Right cardiac atrium (tissue), 5 donors: ENCODE results near the gene ZNG1E. TPM values are rescaled to one million over a fixed set of nuclear protein-coding genes. Genes with fewer than 3 reads are reported as not detected.
"Not testable (repeated sequence)": the region's sequence is repeated elsewhere in the genome, so short reads cannot be mapped to it uniquely, and the experiment has no call there.

ENCODE experiments used
- ATAC-seq, 2 donors: fragments of 200-7000 bp; cut with Tn5 transposase; one replicate each; pipeline versions ENCODE4 v1.8.0 to v1.9.1; 2020; ENCODE audit warnings: moderate library complexity in 2 of 2, mild to moderate bottlenecking in 1 of 2
- DNase-seq, 3 donors: peaks; one replicate each; pipeline ENCODE4 v3.0.0-alpha.2; 2020
- H3K27ac ChIP-seq: one replicate; pipeline ENCODE4 v1.5.1; 2013; ENCODE audit warnings: mild to moderate bottlenecking, low read length, control low read depth, moderate library complexity
- H3K27me3 ChIP-seq: one replicate; pipeline ENCODE4 v1.6.1; 2013; ENCODE audit not compliant: control insufficient read depth, insufficient read depth
- H3K4me1 ChIP-seq: one replicate; pipeline ENCODE4 v1.6.1; 2013; ENCODE audit warnings: low read length; ENCODE audit not compliant: control insufficient read depth, insufficient read depth
- H3K4me3 ChIP-seq: one replicate; pipeline ENCODE4 v1.5.1; 2013; ENCODE audit warnings: low read length, control low read depth
- H3K9me3 ChIP-seq: one replicate; pipeline ENCODE4 v1.6.1; 2013; ENCODE audit warnings: low read length; ENCODE audit not compliant: control insufficient read depth
- WGBS: extraction: QIAGEN DNeasy Blood & Tissue Kit; methylation state at CpG from one replicate; pipeline ENCODE4 v1.1.7; 2013; 5-methylcytosine and 5-hydroxymethylcytosine counted together
- intact Hi-C, 4 donors: fragments of 100-400 bp; cut with DNase I; formaldehyde crosslinking; loops; one replicate each; pipeline versions ENCODE4 v1.11.0 to v1.14.0; 2022 to 2023
- long read RNA-seq, 4 donors: library from polyadenylated mRNA; unstranded; transcript quantifications; one replicate each; pipeline ENCODE4 v2.0.0, GENCODE V29; 2020 to 2021
- polyA plus RNA-seq: library from polyadenylated mRNA; stranded (reverse); fragments of 200-250 nt; gene quantifications from one replicate; pipeline ENCODE4 v1.2.3, GENCODE V29; 2013
- total RNA-seq, 4 donors: library from RNA; stranded (reverse); fragmentation: NEBNext Ultra II Directional; extraction: Animal tissue kit (Norgen Biotek cat#: 25700); gene quantifications; one replicate each; pipeline ENCODE4 v1.2.1, GENCODE V29; 2021
- donor health status: healthy with polysubstance abuse.
- donor health status: DM: no; HTN: yes; CAD: no.
- donor health status: DM: no; HTN: no; CAD: no.
- donor health status: DM: no; HTN: yes; CAD: no; lungs with severe emphysema.
- donor health status: DM: yes; HTN: yes; CAD: no.

Gene ZNG1E
- 10 to 100 TPM; 17.6 to 27.3 (median 19.8) TPM for total RNA-seq
- 20.8 TPM for polyA plus RNA-seq
- long read RNA-seq, donor 1, transcript CBWD5-207 (15 exons, 1,791 nt): major isoform, 7 of 24 reads
- long read RNA-seq, donor 1, transcript CBWD5-202 (3 exons, 1,347 nt): minor isoform, 5 of 24 reads
- long read RNA-seq, donor 1, partial matches to known transcripts: 2 of 24 reads
- long read RNA-seq, donor 1, other reads (novel, unspliced or antisense): 5 of 24 reads
- long read RNA-seq, donor 2, transcript CBWD5-207 (15 exons, 1,791 nt): major isoform, 6 of 17 reads
- long read RNA-seq, donor 2, partial matches to known transcripts: 0 of 17 reads
- long read RNA-seq, donor 2, other reads (novel, unspliced or antisense): 6 of 17 reads
- long read RNA-seq, donor 3, transcript CBWD5-233 (16 exons, 1,411 nt): minor isoform, 11 of 74 reads
- long read RNA-seq, donor 3, transcript CBWD5-202 (3 exons, 1,347 nt): minor isoform, 5 of 74 reads
- long read RNA-seq, donor 3, transcript CBWD5-207 (15 exons, 1,791 nt): major isoform, 15 of 74 reads
- long read RNA-seq, donor 3, partial matches to known transcripts: 5 of 74 reads
- long read RNA-seq, donor 3, other reads (novel, unspliced or antisense): 32 of 74 reads
- long read RNA-seq, donor 4, partial matches to known transcripts: 1 of 7 reads
- long read RNA-seq, donor 4, other reads (novel, unspliced or antisense): 1 of 7 reads

DNA sequence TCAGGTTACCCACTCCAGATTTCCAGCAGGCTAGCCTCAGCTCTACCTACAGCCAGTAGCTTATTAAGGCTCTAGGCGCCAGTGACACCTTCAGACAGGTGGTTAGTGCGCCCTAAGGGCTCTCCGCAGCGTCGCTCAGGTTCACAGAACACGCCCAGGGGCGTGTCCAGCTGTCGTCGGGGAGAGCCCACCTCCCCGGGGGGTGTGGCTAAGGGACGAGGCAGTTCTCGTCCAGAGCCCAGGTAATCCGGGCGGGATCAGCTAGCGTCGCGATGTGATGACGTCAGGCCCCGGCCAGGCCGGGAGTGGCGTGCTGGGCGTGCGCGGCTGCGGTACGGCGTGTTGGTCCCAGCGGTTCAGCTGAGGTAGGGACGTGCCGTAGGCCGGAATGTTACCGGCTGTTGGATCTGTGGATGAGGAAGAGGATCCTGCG is at the start of gene ZNG1E:
TSS of gene ZNG1E (plus strand) at position 340 of the 433 bp plus-strand sequence. CDS start at position 389, 49 bp downstream.
- ATAC-seq, intact Hi-C loops, H3K27me3 ChIP-seq, H3K4me1 ChIP-seq, H3K9me3 ChIP-seq: not testable (repeated sequence)
- peak within 1 kb of the TSS; percentile 57 for H3K4me3 ChIP-seq
- peak; percentile 46 to 72 (median 68) for DNase-seq
- peak within 1 kb of the TSS; percentile 85 for H3K27ac ChIP-seq
- 1% methylated on average over 22 of the region's 33 CpGs for WGBS

DNA sequence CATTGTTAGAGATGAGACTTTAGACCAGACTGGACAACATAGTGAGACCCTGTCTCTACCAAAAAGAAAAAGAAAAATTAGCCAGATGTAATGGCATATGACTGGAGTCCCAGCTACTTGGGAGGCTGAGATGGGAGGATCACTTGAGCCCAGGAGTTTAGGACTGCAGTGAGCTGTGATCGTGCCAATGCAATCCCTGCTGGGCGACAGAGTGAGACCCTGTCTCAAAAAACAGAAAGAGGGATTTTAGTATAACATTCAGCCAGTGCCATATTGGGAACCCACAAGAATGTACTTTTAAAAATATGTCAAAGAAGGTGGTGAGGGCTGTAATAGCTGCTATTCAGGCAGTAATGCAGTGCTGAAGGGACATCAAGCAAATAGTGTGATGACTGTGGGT is 2.1 kb upstream of the ZNG1E start:
- H3K4me1 ChIP-seq, H3K9me3 ChIP-seq, DNase-seq, H3K4me3 ChIP-seq, H3K27me3 ChIP-seq, H3K27ac ChIP-seq, intact Hi-C loops, ATAC-seq: not testable (repeated sequence)
- 84% methylated on average over 2 of the region's 2 CpGs for WGBS

DNA sequence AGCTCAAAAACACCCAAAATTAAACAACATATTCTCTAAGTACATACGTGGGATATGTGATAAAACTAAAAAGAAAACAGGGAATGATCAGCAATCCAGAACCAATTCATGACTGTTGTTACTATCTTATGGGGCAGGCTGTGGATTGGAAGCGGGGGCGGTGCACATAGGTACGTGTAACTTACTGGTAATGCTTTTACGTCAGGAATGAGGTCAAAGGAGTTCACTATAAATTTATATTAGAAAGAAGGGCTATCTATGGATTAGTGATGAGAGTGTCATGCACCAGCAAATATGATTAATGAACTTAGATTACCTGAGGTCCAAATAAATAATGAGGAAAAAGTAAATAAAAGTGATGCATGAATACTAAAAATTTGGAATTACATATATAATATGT is 710 bp upstream of the ZNG1E start:
- peak in 1 of 3 donors; percentile 33 for DNase-seq
- H3K9me3 ChIP-seq, H3K27me3 ChIP-seq, H3K4me3 ChIP-seq, H3K27ac ChIP-seq, ATAC-seq, H3K4me1 ChIP-seq, intact Hi-C loops: not testable (repeated sequence)
- WGBS: 40% methylated on average over 4 of the region's 5 CpGs

DNA sequence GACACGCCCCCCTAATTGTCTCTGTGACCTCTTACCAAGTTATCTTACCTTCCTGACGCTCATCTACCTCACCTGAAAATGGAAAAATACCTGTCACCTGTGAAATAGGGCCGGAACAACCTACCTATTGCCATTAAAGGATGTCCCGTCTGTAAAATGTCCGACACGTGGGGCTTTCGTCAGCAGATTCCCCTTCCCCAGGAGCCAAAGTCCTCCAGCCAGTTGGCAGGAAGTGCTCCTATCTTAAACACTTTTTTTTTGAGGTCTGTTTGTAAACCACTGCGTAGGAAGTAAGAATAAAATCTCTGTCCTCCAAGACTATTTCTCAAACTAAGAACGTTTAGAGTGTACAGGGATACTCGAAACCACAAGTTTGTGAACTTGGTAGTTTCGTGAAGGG is 661 bp downstream of the ZNG1E start:
- H3K9me3 ChIP-seq, ATAC-seq, DNase-seq, H3K27ac ChIP-seq, H3K27me3 ChIP-seq, H3K4me1 ChIP-seq, H3K4me3 ChIP-seq, intact Hi-C loops: not testable (repeated sequence)
- 1% methylated on average over 6 of the region's 11 CpGs for WGBS

DNA sequence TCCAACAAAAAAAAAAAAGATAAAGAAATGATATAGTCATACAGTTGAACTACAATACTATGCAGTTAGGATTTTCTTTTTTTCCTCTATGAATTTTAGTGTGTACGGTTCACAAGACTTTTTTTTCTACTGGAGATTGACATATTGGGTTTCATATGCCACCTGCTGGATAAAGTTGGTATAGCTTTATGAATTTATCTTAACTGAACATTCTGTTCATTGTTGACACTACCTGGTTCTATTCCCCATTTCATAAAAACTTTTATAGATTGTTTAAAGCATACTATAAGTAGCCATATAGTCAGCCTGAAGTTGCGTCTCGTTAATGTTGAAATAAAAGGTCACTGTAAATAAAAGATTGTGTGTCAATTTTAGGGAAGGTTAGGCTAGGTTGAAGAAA is 2.8 kb downstream of the ZNG1E start:
- H3K4me1 ChIP-seq, H3K9me3 ChIP-seq, H3K4me3 ChIP-seq, ATAC-seq, intact Hi-C loops, H3K27ac ChIP-seq, DNase-seq, H3K27me3 ChIP-seq: not testable (repeated sequence)
- 29% methylated on average over 3 of the region's 3 CpGs for WGBS

DNA sequence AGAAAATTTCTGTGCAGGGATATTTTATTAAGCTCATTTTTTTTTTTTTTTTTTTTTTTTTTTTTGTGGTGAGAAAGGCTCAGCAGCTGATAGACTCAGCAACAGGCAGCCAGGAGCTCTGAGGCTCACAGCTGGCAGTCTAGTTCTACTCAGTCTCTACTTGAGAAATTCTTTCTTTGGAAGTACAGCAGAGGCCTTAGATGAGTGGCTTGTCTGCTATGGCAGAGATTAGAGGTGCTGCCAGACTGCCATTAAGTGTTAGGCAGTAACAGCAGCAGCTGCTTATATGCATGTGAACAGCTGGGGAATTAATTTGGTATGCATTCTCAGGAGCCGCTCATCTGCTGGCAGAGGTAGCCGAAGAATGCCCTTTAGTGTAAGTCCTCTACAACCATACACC is 27.8 kb downstream of the ZNG1E start:
- ATAC-seq, H3K9me3 ChIP-seq, H3K27me3 ChIP-seq, intact Hi-C loops, H3K27ac ChIP-seq, H3K4me3 ChIP-seq, H3K4me1 ChIP-seq: not testable (repeated sequence)
- DNase-seq: peak in 1 of 3 donors; percentile 17
- 100% methylated on average over 1 of the region's 2 CpGs for WGBS

DNA sequence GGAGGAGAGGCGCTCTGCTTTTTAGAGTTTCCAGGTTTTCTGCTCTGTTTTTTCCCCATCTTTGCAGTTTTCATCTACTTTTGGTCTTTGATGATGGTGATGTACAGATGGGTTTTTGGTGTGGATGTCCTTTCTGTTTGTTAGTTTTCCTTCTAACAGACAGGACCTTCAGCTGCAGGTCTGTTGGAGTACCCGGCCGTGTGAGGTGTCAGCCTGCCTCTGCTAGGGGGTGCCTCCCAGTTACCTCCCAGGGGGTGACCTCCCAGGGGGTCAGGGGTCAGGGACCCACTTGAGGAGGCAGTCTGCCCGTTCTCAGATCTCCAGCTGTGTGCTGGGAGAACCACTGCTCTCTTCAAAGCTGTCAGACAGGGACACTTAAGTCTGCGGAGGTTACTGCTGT is 38.7 kb downstream of the ZNG1E start:
- intact Hi-C loops, H3K27me3 ChIP-seq, DNase-seq, ATAC-seq, H3K9me3 ChIP-seq, H3K4me1 ChIP-seq, H3K4me3 ChIP-seq, H3K27ac ChIP-seq: not testable (repeated sequence)
- WGBS: 73% methylated on average over 3 of the region's 5 CpGs

DNA sequence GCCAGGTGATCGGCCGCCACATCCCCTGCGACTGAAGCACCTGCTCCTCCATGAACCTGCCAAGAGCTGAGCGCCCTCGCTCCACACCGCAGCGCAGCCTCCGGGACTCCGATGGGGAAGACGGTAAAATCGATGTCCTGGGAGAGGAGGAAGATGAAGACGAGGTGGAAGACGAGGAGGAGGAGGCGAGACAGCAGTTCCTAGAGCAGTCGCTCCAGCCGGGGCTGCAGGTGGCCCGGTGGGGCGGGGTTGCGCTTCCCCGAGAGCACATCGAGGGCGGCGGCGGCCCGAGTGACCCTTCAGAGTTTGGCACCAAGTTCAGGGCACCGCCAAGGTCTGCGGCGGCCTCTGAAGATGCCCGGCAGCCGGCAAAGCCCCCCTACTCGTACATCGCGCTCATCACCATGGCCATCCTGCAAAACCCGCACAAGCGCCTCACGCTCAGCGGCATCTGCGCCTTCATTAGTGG is 61.4 kb downstream of the ZNG1E start, which contains the start of gene FOXD4L4:
TSS of gene FOXD4L4 (plus strand) at position 51 of the 469 bp plus-strand sequence. CDS start at position 51, 0 bp downstream.
- 8% methylated on average over 20 of the region's 38 CpGs for WGBS
- peak in 2 of 3 donors; percentile 18 to 33 for DNase-seq
- H3K27ac ChIP-seq, H3K27me3 ChIP-seq, H3K4me3 ChIP-seq, ATAC-seq, H3K4me1 ChIP-seq, intact Hi-C loops, H3K9me3 ChIP-seq: not testable (repeated sequence)

DNA sequence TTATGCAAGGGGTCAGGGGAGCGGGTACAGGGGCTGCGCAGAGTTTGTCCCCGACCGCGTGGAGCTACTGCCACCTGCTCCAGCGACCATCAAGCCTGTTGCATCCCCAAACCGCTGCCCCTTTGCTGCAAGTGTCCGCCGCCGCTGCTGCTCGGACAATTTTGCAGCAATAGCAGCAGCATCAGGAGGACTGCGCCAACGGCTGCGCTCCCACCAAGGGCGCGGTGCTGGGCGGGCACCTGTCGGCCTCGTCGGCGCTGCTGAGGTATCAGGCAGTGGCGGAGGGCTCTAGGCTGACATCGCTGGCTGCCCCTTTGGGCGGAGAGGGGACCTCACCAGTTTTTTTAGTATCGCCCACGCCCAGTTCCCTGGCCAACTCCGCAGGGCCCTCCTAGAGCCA is 62.4 kb downstream of the ZNG1E start:
- WGBS: 0% methylated on average over 5 of the region's 27 CpGs
- intact Hi-C loops, H3K4me1 ChIP-seq, H3K27ac ChIP-seq, H3K4me3 ChIP-seq, DNase-seq, H3K27me3 ChIP-seq, H3K9me3 ChIP-seq, ATAC-seq: not testable (repeated sequence)
